MM.1S (cell line): Measurements from ENCODE around the gene CEP57.

Experiments used
- CTCF ChIP-seq: fragments of 300-600 bp; sonication (generic); IDR thresholded peaks from 2 replicates; pipeline ENCODE4 v1.5.1; 2016; ENCODE audit warnings: antibody characterized with exemption, low read length, mixed read lengths
- EZH2 ChIP-seq: fragments of 300-600 bp; sonication (generic); optimal IDR thresholded peaks from 2 replicates; pipeline ENCODE3; 2017; ENCODE audit warnings: low read depth, mild to moderate bottlenecking, antibody characterized with exemption, low read length, mixed read lengths
- EZH2phosphoT487 ChIP-seq: fragments of 300-600 bp; sonication (generic); IDR thresholded peaks from 2 replicates; pipeline ENCODE4 v1.6.1; 2018; ENCODE audit warnings: antibody characterized with exemption, low read length

GRCh38 chr11:95789506-95790122 is 684 bp upstream of the CEP57 start, which contains the start of gene FAM76B:
- TF ChIP-seq EZH2 = no peak
- TF ChIP-seq CTCF = no peak
- no peak for TF ChIP-seq EZH2phosphoT487
